VCaP (cell line): ENCODE measurements around the gene NUDT16L1.

Experiments
- H3K27ac ChIP-seq: fragments of 450-650 bp; 2 replicates; pipeline ENCODE4 v1.5.1; 2017
- CTCF ChIP-seq: fragments of 450-650 bp; conservative IDR thresholded peaks from 2 replicates; pipeline ENCODE4 v1.5.1; 2017; ENCODE audit warnings: mild to moderate bottlenecking, moderate library complexity

NUDT16L1 gene

DNA sequence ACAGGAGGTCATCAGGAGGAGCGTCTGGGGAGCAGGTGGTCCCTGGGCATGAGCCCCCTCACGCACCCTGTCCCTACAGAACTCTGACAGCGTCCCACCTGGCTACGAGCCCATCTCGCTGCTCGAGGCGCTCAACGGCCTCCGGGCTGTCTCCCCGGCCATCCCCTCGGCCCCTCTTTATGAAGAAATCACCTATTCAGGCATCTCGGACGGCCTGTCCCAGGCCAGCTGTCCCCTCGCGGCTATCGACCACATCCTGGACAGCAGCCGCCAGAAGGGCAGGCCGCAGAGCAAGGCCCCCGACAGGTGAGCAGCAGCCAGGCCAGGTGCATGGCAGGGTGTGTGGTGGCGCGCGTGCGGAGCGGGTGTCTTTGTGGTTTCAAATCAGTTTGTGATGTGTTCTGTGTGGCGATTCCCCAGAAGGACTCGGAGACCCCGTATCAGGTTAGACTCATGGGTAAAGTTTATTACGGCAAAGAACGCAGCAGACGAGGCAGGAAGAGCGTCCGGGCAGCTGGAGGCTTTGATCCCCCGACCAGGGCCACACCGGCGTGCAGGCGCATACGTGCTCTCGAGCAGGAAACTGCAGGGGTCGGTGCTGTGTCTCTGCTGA, 11.8 kb upstream of the NUDT16L1 start:
- no peak for TF ChIP-seq CTCF
- peak overlapping the region; percentile 96 for H3K27ac ChIP-seq

GRCh38 chr16:4682084-4682591, 11.2 kb upstream of the NUDT16L1 start:
- TF ChIP-seq CTCF, result no peak
- peak overlapping the region; percentile 96; the same call in 1 of the 2 replicates for H3K27ac ChIP-seq

DNA sequence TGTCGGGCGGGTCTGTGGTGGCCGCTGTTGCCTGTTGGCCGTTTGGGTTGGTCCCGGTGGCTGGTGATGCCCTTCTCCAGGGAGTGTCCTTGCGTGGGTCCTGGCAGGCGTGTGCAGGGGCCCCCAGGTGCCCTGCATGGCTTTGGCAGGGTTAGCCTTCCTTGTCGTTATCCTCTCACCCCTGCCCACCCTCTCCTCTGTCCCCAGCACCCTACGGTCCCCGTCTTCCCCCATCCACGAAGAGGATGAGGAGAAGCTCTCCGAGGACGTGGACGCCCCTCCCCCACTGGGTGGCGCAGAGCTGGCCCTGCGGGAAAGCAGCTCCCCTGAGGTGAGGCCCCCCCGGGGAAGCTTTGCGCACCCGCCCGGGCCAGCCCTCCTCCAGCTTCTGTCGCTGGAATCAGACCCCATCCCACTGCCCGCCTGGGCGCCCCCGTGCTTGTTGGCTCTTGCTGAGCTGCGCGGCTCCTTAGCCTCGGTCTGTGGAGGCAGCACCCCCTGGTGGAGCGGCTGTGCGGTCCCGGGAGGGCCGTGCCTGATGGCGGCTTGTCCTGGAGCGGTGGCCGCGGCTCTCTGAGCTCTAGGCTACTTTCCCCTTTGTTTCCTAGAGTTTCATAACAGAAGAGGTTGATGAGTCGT, 10.6 kb upstream of the NUDT16L1 start:
- TF ChIP-seq CTCF, result 0 out of 2 replicates have a peak, but pooled peaks have one; percentile 20
- no peak overlapping the region for H3K27ac ChIP-seq

- no peak for TF ChIP-seq CTCF
- H3K27ac ChIP-seq, result no peak overlapping the region
Measured at GRCh38 chr16:4683255-4684057, 9.9 kb upstream of the NUDT16L1 start.

- no peak overlapping the region for H3K27ac ChIP-seq
- TF ChIP-seq CTCF, result no peak
Measured at GRCh38 chr16:4684058-4684715, 9.2 kb upstream of the NUDT16L1 start.

GRCh38 chr16:4684763-4685162, 8.6 kb upstream of the NUDT16L1 start:
- TF ChIP-seq CTCF, result no peak
- H3K27ac ChIP-seq, result no peak overlapping the region

DNA sequence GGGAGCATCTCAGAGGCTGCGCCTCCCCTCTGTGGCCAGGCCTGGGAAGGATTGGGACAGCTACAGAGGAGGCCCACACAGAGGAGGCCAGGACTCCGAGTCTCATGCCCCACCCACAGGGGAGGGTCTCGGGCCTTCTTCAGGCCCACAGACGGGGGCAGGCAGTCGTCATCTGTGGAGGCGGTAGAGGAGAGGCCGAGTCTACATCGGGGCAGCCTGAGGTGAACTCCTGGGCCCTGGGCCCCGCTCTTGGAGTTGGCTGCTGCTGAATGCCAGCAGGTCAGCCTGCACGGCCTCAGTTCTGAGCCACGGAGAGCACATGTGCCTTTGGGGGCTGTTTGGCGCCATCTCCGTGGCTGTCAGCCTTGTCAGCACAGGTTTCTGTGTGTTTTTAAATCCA, 8.1 kb upstream of the NUDT16L1 start:
- no peak overlapping the region for H3K27ac ChIP-seq
- no peak for TF ChIP-seq CTCF
